ENCODE results near the gene GPI.

The GPI gene

GRCh38 chr19:34343751-34344150, 21.2 kb upstream of the GPI start:
- no peaks in the 10 kb centered on the region for H3K9me3 ChIP-seq
- peaks cover 17% of the 10 kb centered on the region for H3K36me3 ChIP-seq
- TF ChIP-seq CTCF (IDR thresholded peaks at IDR 0.05) = no peak
- H3K27ac ChIP-seq = no peak overlapping the region
- H3K4me3 ChIP-seq (ENCODE audit: low read depth in 1 of 2, low read length in 1 of 2) = no peak overlapping the region
- H3K27me3 ChIP-seq = peaks cover 3% of the 10 kb centered on the region
- no peaks in the 10 kb centered on the region for H3K4me1 ChIP-seq (ENCODE audit: control insufficient read depth in 1 of 2, insufficient read depth in 1 of 2, low read depth in 1 of 2, low read length in 1 of 2)

- Histone ChIP-seq H3K36me3 (peaks cover 13% of the 10 kb centered on the region), H3K9me3 (no peaks in the 10 kb centered on the region), H3K4me3 (ENCODE audit: low read depth in 1 of 2, low read length in 1 of 2) (no peak overlapping the region), H3K27ac (no peak overlapping the region), H3K4me1 (ENCODE audit: control insufficient read depth in 1 of 2, insufficient read depth in 1 of 2, low read depth in 1 of 2, low read length in 1 of 2) (no peaks in the 10 kb centered on the region), H3K27me3 (no peaks in the 10 kb centered on the region)
- TF ChIP-seq CTCF (IDR thresholded peaks at IDR 0.05) = peak; percentile 54
Measured at GRCh38 chr19:34345947-34346351, 19.0 kb upstream of the GPI start.

GRCh38 chr19:34347561-34348165, 17.3 kb upstream of the GPI start:
- no peak overlapping the region for H3K27ac ChIP-seq

GRCh38 chr19:34348899-34349487, 16.0 kb upstream of the GPI start:
- no peak overlapping the region for H3K4me3 ChIP-seq (ENCODE audit: low read depth in 1 of 2, low read length in 1 of 2)
- no peaks in the 10 kb centered on the region for H3K27me3 ChIP-seq
- no peaks in the 10 kb centered on the region for H3K9me3 ChIP-seq
- H3K36me3 ChIP-seq = peaks cover 8% of the 10 kb centered on the region
- no peak for TF ChIP-seq CTCF (IDR thresholded peaks at IDR 0.05)
- H3K4me1 ChIP-seq (ENCODE audit: control insufficient read depth in 1 of 2, insufficient read depth in 1 of 2, low read depth in 1 of 2, low read length in 1 of 2) = no peaks in the 10 kb centered on the region
- no peak overlapping the region for H3K27ac ChIP-seq

More at GRCh38 chr19:34347561-34348165, 17.3 kb upstream of the GPI start:
- no peaks in the 10 kb centered on the region for H3K27me3 ChIP-seq
- TF ChIP-seq CTCF (IDR thresholded peaks at IDR 0.05) = no peak
- H3K4me3 ChIP-seq (ENCODE audit: low read depth in 1 of 2, low read length in 1 of 2) = no peak overlapping the region
- peaks cover 3% of the 10 kb centered on the region for H3K36me3 ChIP-seq
- H3K4me1 ChIP-seq (ENCODE audit: control insufficient read depth in 1 of 2, insufficient read depth in 1 of 2, low read depth in 1 of 2, low read length in 1 of 2) = no peaks in the 10 kb centered on the region
- no peaks in the 10 kb centered on the region for H3K9me3 ChIP-seq

GRCh38 chr19:34350161-34350561, 14.8 kb upstream of the GPI start:
- no peak overlapping the region for H3K27ac ChIP-seq
- H3K36me3 ChIP-seq = peaks cover 8% of the 10 kb centered on the region
- no peak overlapping the region for H3K4me3 ChIP-seq (ENCODE audit: low read depth in 1 of 2, low read length in 1 of 2)

More at GRCh38 chr19:34350161-34350561, 14.8 kb upstream of the GPI start:
- H3K27me3 ChIP-seq = no peaks in the 10 kb centered on the region
- H3K4me1 ChIP-seq (ENCODE audit: control insufficient read depth in 1 of 2, insufficient read depth in 1 of 2, low read depth in 1 of 2, low read length in 1 of 2) = no peaks in the 10 kb centered on the region
- no peaks in the 10 kb centered on the region for H3K9me3 ChIP-seq
- TF ChIP-seq CTCF (IDR thresholded peaks at IDR 0.05) = no peak
